H1 (cell line): Measurements from ENCODE around the gene ME1.

ENCODE experiments used
- CTBP2 ChIP-seq: IDR thresholded peaks from 2 replicates; pipeline ENCODE4 v1.7.0; 2011; ENCODE audit warnings: borderline replicate concordance, mild to moderate bottlenecking, moderate library complexity, mixed read lengths, low read length; ENCODE audit not compliant: insufficient read depth, insufficient read length
- CTCF ChIP-seq, 3 experiments: IDR thresholded peaks; 1 replicate in 2 of 3; 2 replicates in 1 of 3; pipeline versions ENCODE4 v1.5.1 to v1.6.1; 2011; ENCODE audit warnings: low read length in 3 of 3, mild to moderate bottlenecking in 3 of 3, inconsistent platforms in 2 of 3, low read depth in 1 of 3, moderate library complexity in 1 of 3; ENCODE audit not compliant: insufficient read depth in 1 of 3; ENCODE audit errors: control extremely low read depth in 1 of 3
- EZH2 ChIP-seq: fragments of 200-600 bp; sonication (generic); IDR thresholded peaks from 2 replicates; pipeline ENCODE4 v1.7.1; 2012; ENCODE audit warnings: low read depth, mild to moderate bottlenecking, moderate library complexity, low read length, inconsistent platforms; ENCODE audit not compliant: severe bottlenecking
- KDM1A ChIP-seq: fragments of 200-600, 300-600 bp; sonication (generic); IDR thresholded peaks from 2 replicates; pipeline ENCODE4 v1.7.1; 2016; ENCODE audit warnings: mild to moderate bottlenecking, low read length, borderline replicate concordance
- RAD21 ChIP-seq, 2 experiments: IDR thresholded peaks in 1 of 2; conservative IDR thresholded peaks in 1 of 2; 2 replicates each; pipeline ENCODE4 v1.6.1; 2011; ENCODE audit warnings: low read depth in 2 of 2, low read length in 2 of 2, improper control_type of control experiment in 1 of 2, inconsistent platforms in 1 of 2, mild to moderate bottlenecking in 1 of 2, moderate library complexity in 1 of 2
- RBBP5 ChIP-seq: IDR thresholded peaks from 2 replicates; pipeline ENCODE4 v1.7.1; 2012; ENCODE audit warnings: low read depth, mild to moderate bottlenecking, inconsistent platforms, low read length, moderate library complexity, borderline replicate concordance
- SIX5 ChIP-seq: IDR thresholded peaks from 2 replicates; pipeline ENCODE4 v1.6.1; 2011; ENCODE audit warnings: mild to moderate bottlenecking, low read depth, low read length
- SP1 ChIP-seq: IDR thresholded peaks from 2 replicates; pipeline ENCODE4 v1.6.1; 2011; ENCODE audit warnings: low read depth, low read length
- SRF ChIP-seq: IDR thresholded peaks from 2 replicates; pipeline ENCODE4 v1.6.1; 2011; ENCODE audit warnings: mild to moderate bottlenecking, low read depth, low read length, moderate library complexity
- TAF1 ChIP-seq: IDR thresholded peaks from 2 replicates; pipeline ENCODE4 v1.6.1; 2011; ENCODE audit warnings: mild to moderate bottlenecking, low read depth, low read length
- YY1 ChIP-seq: IDR thresholded peaks from 2 replicates; pipeline ENCODE4 v1.6.1; 2011; ENCODE audit warnings: low read depth, mild to moderate bottlenecking, low read length

DNA sequence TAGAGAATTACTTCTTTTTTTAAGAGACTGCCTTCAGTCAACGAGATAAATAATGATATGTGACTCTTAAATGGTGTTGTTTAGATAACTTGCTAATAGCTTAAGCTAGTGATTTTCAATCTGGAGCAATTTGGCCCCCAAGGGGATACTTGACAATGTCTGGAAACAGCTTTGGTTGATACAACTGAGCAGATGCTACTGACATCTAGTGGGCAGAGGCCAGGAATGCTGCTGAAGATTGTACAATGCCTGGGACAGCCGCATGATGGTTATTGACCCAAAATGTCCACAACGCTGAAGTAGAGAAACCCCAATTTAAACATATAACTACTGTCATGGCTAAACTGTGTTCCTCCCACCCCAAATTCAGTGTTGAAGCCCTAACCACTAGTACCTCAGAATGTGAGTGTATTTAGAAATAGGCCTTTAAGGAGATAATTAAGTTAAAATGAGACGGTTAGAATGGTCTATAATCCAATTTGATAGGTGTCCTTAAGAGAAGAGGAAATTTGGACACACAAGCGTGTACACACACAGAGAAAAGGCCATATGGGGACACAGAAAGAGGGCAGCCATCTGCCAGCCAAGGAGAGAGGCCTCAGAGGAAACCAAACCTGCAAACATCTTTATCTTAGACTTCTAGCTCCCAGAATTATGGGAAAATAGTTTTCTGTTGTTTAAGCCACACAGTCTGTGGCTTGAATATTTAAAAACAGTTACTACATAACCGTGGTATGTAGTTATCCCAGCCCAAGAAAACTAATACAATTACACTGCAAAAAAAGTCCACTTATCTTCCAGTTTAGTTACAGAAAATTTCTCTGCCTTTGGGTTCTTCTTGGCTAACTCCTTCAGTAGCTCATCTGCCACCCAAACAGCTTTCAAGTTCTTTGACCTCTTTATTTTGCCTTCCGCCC lies 215.5 kb downstream of the ME1 start:
- peak; percentile 55 to 83 (median 80) for TF ChIP-seq CTCF (IDR thresholded peaks at IDR 0.05; ENCODE audit: control extremely low read depth in 1 of 3, insufficient read depth in 1 of 3, low read depth in 1 of 3, low read length in 3 of 3)
- TF ChIP-seq SIX5: no peak
- TF ChIP-seq CTBP2: no peak
- TF ChIP-seq RAD21 (IDR thresholded peaks at IDR 0.05 in 1 of 2, conservative IDR thresholded peaks at IDR 0.05 in 1 of 2; ENCODE audit: low read depth in 2 of 2, low read length in 2 of 2): peak; percentile 78 to 88
- no peak for TF ChIP-seq SP1
- no peak for TF ChIP-seq RBBP5
- TF ChIP-seq SRF: no peak
- no peak for TF ChIP-seq KDM1A
- no peak for TF ChIP-seq YY1
- TF ChIP-seq EZH2: no peak
- no peak for TF ChIP-seq TAF1
